ENCODE data around the gene SPEF1. TPM values are rescaled to one million over a fixed set of nuclear protein-coding genes. Genes with fewer than 3 reads are reported as not detected.

The SPEF1 gene
- total and polyA plus RNA-seq, 2 of the 13 experiments (the other 11 are each of a cell fraction or from before 2014, with no cell fraction given): 0.11 to 0.27 TPM

GRCh38 chr20:3797226-3797545 is 15.9 kb upstream of the SPEF1 start (continued):
- no peak for TF ChIP-seq CREB3 (CRISPR knock-in tag; IDR thresholded peaks at IDR 0.05)
- 0 out of 2 replicates have a peak, but pooled peaks have one; percentile 23 for TF ChIP-seq ZSCAN31 (CRISPR knock-in tag; IDR thresholded peaks at IDR 0.05; ENCODE audit: low read depth)
- 0 out of 2 replicates have a peak, but pooled peaks have one; percentile 10 for TF ChIP-seq ZBTB20 (CRISPR knock-in tag; IDR thresholded peaks at IDR 0.05; ENCODE audit: borderline replicate concordance, low read depth)
- no peak for TF ChIP-seq ZNF644 (CRISPR knock-in tag; IDR thresholded peaks at IDR 0.05; ENCODE audit: low read depth)
- no peak for TF ChIP-seq E2F1 (CRISPR knock-in tag; IDR thresholded peaks at IDR 0.05)
- no peak for TF ChIP-seq ATF3 (CRISPR knock-in tag; IDR thresholded peaks at IDR 0.05)
- TF ChIP-seq ARID4A (CRISPR knock-in tag; IDR thresholded peaks at IDR 0.05; ENCODE audit: borderline replicate concordance): no peak
- no peak for TF ChIP-seq BRF2 (CRISPR knock-in tag; IDR thresholded peaks at IDR 0.05)
- no peak for TF ChIP-seq USF2 (IDR thresholded peaks at IDR 0.05; ENCODE audit: low read depth, low read length)
- TF ChIP-seq USF2 (CRISPR knock-in tag; IDR thresholded peaks at IDR 0.05; ENCODE audit: borderline replicate concordance): no peak
- 0 out of 2 replicates have a peak, but pooled peaks have one; percentile 20 for TF ChIP-seq ZNF124 (CRISPR knock-in tag; IDR thresholded peaks at IDR 0.05)
- TF ChIP-seq SAFB2 (CRISPR knock-in tag; IDR thresholded peaks at IDR 0.05; ENCODE audit: borderline replicate concordance, low read depth): no peak
- TF ChIP-seq ZBTB43 (CRISPR knock-in tag; conservative IDR thresholded peaks at IDR 0.05): no peak
- TF ChIP-seq FOXP4 (CRISPR knock-in tag; IDR thresholded peaks at IDR 0.05): 0 out of 2 replicates have a peak, but pooled peaks have one; percentile 5
- no peak for TF ChIP-seq ZNF75D (CRISPR knock-in tag; IDR thresholded peaks at IDR 0.05; ENCODE audit: borderline replicate concordance)
- TF ChIP-seq MTF2 (CRISPR knock-in tag; IDR thresholded peaks at IDR 0.05; ENCODE audit: borderline replicate concordance): no peak
